Measurements from ENCODE around the gene FAM171A1.

DNA sequence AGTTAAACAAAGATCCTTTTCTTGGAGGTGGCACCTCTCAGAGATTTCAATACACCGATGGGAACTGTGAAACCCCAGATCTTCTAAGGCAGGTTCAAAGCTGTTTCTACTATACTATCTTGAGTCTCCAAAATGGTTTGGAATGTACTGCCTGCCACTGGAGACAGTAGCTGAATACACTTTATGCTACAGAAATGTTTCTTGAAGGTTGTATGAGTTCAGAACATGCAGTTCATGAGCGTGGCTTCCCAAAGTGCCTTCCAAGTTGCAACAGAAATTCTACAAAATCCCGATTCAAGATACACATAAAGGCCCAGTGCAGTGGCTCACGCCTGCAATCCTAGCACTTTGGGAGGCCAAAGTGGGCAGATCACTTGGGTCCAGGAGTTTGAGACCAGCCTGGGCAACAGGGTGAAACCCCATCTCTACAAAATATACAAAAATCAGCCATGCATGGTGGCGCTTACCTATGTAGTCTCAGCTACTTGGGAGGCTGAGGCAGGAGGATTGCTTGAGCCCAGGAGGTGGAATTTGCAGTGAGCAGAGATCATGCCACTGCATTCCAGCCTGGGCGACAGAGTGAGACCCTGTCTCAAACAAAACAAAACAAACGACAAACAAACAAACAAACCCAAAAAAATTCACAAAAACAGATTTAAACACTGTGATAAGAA lies 36.3 kb downstream of the FAM171A1 start:
- TF ChIP-seq, protein P1, sequence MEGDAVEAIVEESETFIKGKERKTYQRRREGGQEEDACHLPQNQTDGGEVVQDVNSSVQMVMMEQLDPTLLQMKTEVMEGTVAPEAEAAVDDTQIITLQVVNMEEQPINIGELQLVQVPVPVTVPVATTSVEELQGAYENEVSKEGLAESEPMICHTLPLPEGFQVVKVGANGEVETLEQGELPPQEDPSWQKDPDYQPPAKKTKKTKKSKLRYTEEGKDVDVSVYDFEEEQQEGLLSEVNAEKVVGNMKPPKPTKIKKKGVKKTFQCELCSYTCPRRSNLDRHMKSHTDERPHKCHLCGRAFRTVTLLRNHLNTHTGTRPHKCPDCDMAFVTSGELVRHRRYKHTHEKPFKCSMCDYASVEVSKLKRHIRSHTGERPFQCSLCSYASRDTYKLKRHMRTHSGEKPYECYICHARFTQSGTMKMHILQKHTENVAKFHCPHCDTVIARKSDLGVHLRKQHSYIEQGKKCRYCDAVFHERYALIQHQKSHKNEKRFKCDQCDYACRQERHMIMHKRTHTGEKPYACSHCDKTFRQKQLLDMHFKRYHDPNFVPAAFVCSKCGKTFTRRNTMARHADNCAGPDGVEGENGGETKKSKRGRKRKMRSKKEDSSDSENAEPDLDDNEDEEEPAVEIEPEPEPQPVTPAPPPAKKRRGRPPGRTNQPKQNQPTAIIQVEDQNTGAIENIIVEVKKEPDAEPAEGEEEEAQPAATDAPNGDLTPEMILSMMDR (optimal IDR thresholded peaks at IDR 0.05 in 1 of 3, IDR thresholded peaks at IDR 0.05 in 1 of 3, conservative IDR thresholded peaks at IDR 0.05 in 1 of 3; ENCODE audit: extremely low read depth in 1 of 3, insufficient read depth in 2 of 3, low read length in 3 of 3): no peak
- TF ChIP-seq EZH2 (IDR thresholded peaks at IDR 0.05; ENCODE audit: low read length): no peak
